ENCODE measurements around the gene FNIP1. TPM values are rescaled to one million over a fixed set of nuclear protein-coding genes. Genes with fewer than 3 reads are reported as not detected.

FNIP1 gene
- total RNA-seq, 1 experiment from 2014 or later: 16.4 TPM

DNA sequence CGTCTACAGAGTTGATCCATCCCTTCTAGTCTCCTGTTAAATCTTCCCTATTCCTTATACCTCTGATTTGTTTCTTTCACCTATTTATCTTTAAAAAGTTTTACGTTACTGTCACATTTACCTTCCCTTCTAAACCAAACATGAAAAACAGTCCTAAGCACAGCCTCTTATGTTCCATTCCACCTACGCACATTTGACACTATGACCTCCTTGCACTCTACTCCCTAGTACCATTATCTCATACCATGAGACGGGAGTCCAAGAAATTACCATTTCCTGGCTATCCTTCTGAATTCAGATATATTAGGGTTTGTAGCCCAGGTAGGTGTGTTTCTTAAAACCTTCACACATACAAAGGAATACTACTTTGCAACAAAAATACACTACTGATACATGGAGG is 25.1 kb downstream of the FNIP1 start:
- Histone ChIP-seq H3K36me3 (ENCODE audit: control insufficient read depth in 1 of 2, insufficient read depth in 2 of 2, low read length in 2 of 2) (no peaks in the 10 kb centered on the region), H3K27ac (ENCODE audit: low read depth, low read length) (no peak overlapping the region), H4K20me1 (ENCODE audit: insufficient read depth) (no peaks in the 10 kb centered on the region; the same call in 1 of the 2 replicates), H3K79me2 (ENCODE audit: insufficient read depth, low read length) (peaks cover 88% of the 10 kb centered on the region), H3K4me2 (ENCODE audit: low read length) (no peak overlapping the region), H3K9ac (ENCODE audit: low read length) (no peak overlapping the region), H3K4me1 (ENCODE audit: control insufficient read depth in 1 of 2, insufficient read depth in 2 of 2, low read length in 2 of 2) (no peaks in the 10 kb centered on the region), H3K27me3 (ENCODE audit: insufficient read depth, low read length) (no peaks in the 10 kb centered on the region), H3K4me3 (replicated peaks in 1 of 2; ENCODE audit: low read depth in 1 of 2, low read length in 2 of 2) (no peak overlapping the region), H3K9me3 (ENCODE audit: control insufficient read depth in 1 of 2, insufficient read depth in 1 of 2, low read depth in 1 of 2, low read length in 2 of 2) (no peaks in the 10 kb centered on the region), H2AFZ (ENCODE audit: low read depth, low read length, poor library complexity, severe bottlenecking) (no peak overlapping the region), H3K9me2 (ENCODE audit: insufficient read depth) (no peaks in the 10 kb centered on the region)
- BruUV-seq (replicated peaks): no TSS peak
- POLR2A ChIA-PET: no interaction called here
- RAD21 ChIA-PET (ENCODE audit: low non-redundant PET in 1 of 2, low total read pairs in 2 of 2, uncharacterized antibody in 2 of 2, unreplicated experiment in 2 of 2): no interaction called here
- TF ChIP-seq TCF7L2 (IDR thresholded peaks at IDR 0.05; ENCODE audit: borderline replicate concordance, extremely low read depth, insufficient read depth, insufficient read length) (no peak), CBX3 (IDR thresholded peaks at IDR 0.05; ENCODE audit: low read depth) (no peak), FOSL1 (IDR thresholded peaks at IDR 0.05; ENCODE audit: low read depth) (no peak), JUND (IDR thresholded peaks at IDR 0.05) (no peak), ELF1 (IDR thresholded peaks at IDR 0.05; ENCODE audit: borderline replicate concordance, low read depth) (no peak), EGR1 (IDR thresholded peaks at IDR 0.05; ENCODE audit: low read depth) (no peak), CEBPB (IDR thresholded peaks at IDR 0.05; ENCODE audit: low read depth) (no peak), POLR2AphosphoS5 (IDR thresholded peaks at IDR 0.05; ENCODE audit: low read depth, low read length) (no peak), POLR2A (IDR thresholded peaks at IDR 0.05; ENCODE audit: borderline replicate concordance, extremely low read depth, insufficient read depth, insufficient read length) (no peak), ZFX (IDR thresholded peaks at IDR 0.05) (no peak), YY1 (IDR thresholded peaks at IDR 0.05; ENCODE audit: extremely low read depth, insufficient replicate concordance, low read depth, low read length) (no peak)
- TF ChIP-seq, protein P1, sequence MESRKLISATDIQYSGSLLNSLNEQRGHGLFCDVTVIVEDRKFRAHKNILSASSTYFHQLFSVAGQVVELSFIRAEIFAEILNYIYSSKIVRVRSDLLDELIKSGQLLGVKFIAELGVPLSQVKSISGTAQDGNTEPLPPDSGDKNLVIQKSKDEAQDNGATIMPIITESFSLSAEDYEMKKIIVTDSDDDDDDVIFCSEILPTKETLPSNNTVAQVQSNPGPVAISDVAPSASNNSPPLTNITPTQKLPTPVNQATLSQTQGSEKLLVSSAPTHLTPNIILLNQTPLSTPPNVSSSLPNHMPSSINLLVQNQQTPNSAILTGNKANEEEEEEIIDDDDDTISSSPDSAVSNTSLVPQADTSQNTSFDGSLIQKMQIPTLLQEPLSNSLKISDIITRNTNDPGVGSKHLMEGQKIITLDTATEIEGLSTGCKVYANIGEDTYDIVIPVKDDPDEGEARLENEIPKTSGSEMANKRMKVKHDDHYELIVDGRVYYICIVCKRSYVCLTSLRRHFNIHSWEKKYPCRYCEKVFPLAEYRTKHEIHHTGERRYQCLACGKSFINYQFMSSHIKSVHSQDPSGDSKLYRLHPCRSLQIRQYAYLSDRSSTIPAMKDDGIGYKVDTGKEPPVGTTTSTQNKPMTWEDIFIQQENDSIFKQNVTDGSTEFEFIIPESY (IDR thresholded peaks at IDR 0.05; ENCODE audit: extremely low read depth, insufficient replicate concordance, low read length): no peak
- TF ChIP-seq, protein P2, sequence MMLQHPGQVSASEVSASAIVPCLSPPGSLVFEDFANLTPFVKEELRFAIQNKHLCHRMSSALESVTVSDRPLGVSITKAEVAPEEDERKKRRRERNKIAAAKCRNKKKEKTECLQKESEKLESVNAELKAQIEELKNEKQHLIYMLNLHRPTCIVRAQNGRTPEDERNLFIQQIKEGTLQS (IDR thresholded peaks at IDR 0.05): no peak
- TF ChIP-seq, protein P3, sequence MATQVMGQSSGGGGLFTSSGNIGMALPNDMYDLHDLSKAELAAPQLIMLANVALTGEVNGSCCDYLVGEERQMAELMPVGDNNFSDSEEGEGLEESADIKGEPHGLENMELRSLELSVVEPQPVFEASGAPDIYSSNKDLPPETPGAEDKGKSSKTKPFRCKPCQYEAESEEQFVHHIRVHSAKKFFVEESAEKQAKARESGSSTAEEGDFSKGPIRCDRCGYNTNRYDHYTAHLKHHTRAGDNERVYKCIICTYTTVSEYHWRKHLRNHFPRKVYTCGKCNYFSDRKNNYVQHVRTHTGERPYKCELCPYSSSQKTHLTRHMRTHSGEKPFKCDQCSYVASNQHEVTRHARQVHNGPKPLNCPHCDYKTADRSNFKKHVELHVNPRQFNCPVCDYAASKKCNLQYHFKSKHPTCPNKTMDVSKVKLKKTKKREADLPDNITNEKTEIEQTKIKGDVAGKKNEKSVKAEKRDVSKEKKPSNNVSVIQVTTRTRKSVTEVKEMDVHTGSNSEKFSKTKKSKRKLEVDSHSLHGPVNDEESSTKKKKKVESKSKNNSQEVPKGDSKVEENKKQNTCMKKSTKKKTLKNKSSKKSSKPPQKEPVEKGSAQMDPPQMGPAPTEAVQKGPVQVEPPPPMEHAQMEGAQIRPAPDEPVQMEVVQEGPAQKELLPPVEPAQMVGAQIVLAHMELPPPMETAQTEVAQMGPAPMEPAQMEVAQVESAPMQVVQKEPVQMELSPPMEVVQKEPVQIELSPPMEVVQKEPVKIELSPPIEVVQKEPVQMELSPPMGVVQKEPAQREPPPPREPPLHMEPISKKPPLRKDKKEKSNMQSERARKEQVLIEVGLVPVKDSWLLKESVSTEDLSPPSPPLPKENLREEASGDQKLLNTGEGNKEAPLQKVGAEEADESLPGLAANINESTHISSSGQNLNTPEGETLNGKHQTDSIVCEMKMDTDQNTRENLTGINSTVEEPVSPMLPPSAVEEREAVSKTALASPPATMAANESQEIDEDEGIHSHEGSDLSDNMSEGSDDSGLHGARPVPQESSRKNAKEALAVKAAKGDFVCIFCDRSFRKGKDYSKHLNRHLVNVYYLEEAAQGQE (IDR thresholded peaks at IDR 0.05; ENCODE audit: low read depth): no peak
- intact Hi-C loops (cut with micrococcal nuclease): no loop called here
- no peak for DNase-seq (ENCODE audit: low read depth, low spot score)
- ATAC-seq: no peak
- CTCF ChIA-PET: no interaction called here

All from HCT116 (cell line).